Mucosa of descending colon (tissue), 3 donors: ENCODE data around the gene RNF39. TPM values are rescaled to one million over a fixed set of nuclear protein-coding genes. Genes with fewer than 3 reads are reported as not detected.

Source experiments
- ATAC-seq: fragments of 200-7000 bp; cut with Tn5 transposase; one replicate; pipeline ENCODE4 v1.9.1; 2020; ENCODE audit warnings: mild to moderate bottlenecking, moderate library complexity
- DNase-seq, 3 donors: peaks; one replicate each; pipeline ENCODE4 v3.0.0-alpha.2; 2020
- H3K36me3 ChIP-seq: fragments of 200-600 bp; one replicate; pipeline ENCODE4 v1.8.0; 2021; ENCODE audit warnings: low read depth, mild to moderate bottlenecking
- H3K4me1 ChIP-seq: fragments of 200-600 bp; one replicate; pipeline ENCODE4 v1.8.0; 2021; ENCODE audit warnings: low read depth, mild to moderate bottlenecking
- H3K4me3 ChIP-seq: fragments of 200-600 bp; one replicate; pipeline ENCODE4 v1.8.0; 2021; ENCODE audit warnings: mild to moderate bottlenecking
- H3K9me3 ChIP-seq: fragments of 200-600 bp; one replicate; pipeline ENCODE4 v1.8.0; 2021; ENCODE audit warnings: mild to moderate bottlenecking
- CTCF ChIP-seq: fragments of 200-600 bp; IDR thresholded peaks from one replicate; pipeline ENCODE4 v1.8.0; 2022; ENCODE audit warnings: antibody characterized with exemption, mild to moderate bottlenecking
- intact Hi-C, 2 donors: fragments of 100-400 bp; cut with DNase I in 1 of 2; cut with micrococcal nuclease in 1 of 2; formaldehyde crosslinking; loops; one replicate each; pipeline versions ENCODE4 v1.11.0 to v1.11.1; 2022; cut with DNase I, micrococcal nuclease
- total RNA-seq, 3 donors: library from RNA; stranded (reverse); fragmentation: NEBNext Ultra II Directional in 2 of 3; extraction: Animal tissue kit (Norgen Biotek cat#: 25700) in 2 of 3; gene quantifications; one replicate each; pipeline versions ENCODE4 v1.2.1 to v1.2.4, GENCODE V29; 2021 to 2023
- donor health status: DM: no; HTN: no; CAD: no; lungs with moderate emphysema.
- donor health status: DM: no; HTN: no; CAD: no.
- donor health status: DM: no; HTN: yes; CAD: no.

RNF39 gene
- total RNA-seq, 3 donors from 2014 or later: 0.87 to 2.5 TPM; not detected in 1

GRCh38 chr6:30020626-30021025 lies 54.9 kb downstream of the RNF39 start:
- Histone ChIP-seq H3K9me3 (no peaks in the 10 kb centered on the region), H3K36me3 (no peaks in the 10 kb centered on the region), H3K4me3 (no peak overlapping the region), H3K4me1 (no peaks in the 10 kb centered on the region)
- ATAC-seq: no peak
- intact Hi-C loops: no loop called here
- DNase-seq: no peak
- TF ChIP-seq CTCF: no peak

Other genes starting within 250 kb of the RNF39 start
- 1 to 10 TPM; 1.5 to 1.9 (median 1.9) TPM for gene HLA-G, start 247.9 kb downstream of the RNF39 start, total RNA-seq
- 1,000 to 10,000 TPM in 2 of 3 donors, 100 to 1,000 TPM in 1; 833 to 1,988 (median 1,901) TPM for gene HLA-A, start 133.2 kb downstream of the RNF39 start, total RNA-seq
- 10 to 100 TPM; 22.4 to 31.7 (median 23.0) TPM for gene POLR1H, start 14.5 kb downstream of the RNF39 start, total RNA-seq
- 100 to 1,000 TPM in 1 of 3 donors, 10 to 100 TPM in 2; 78.4 to 115 (median 82.4) TPM for gene PPP1R11, start 8.6 kb downstream of the RNF39 start, total RNA-seq
- 100 to 1,000 TPM; 121 to 202 (median 182) TPM for gene TRIM31, start 37.3 kb upstream of the RNF39 start, total RNA-seq
- 10 to 100 TPM; 19.8 to 37.3 (median 33.4) TPM for gene TRIM40, start 60.4 kb upstream of the RNF39 start, total RNA-seq
- gene TRIM10, start 85.4 kb upstream of the RNF39 start, total RNA-seq: 1 to 10 TPM; 3.9 to 7.8 (median 5.3) TPM
- 10 to 100 TPM; 37.2 to 73.2 (median 51.4) TPM for gene TRIM15, start 87.8 kb upstream of the RNF39 start, total RNA-seq
- 10 to 100 TPM; 52.6 to 58.1 (median 53.0) TPM for gene TRIM26, start 137.6 kb upstream of the RNF39 start, total RNA-seq